HepG2 (cell line): ENCODE results near the gene SLC9A9. TPM values are rescaled to one million over a fixed set of nuclear protein-coding genes. Genes with fewer than 3 reads are reported as not detected.
A peak's percentile ranks its signal among the peaks of the same experiment; 100 is the strongest.

Experiments used
- ATAD3A ChIP-seq: sonication (generic); formaldehyde crosslinking; IDR thresholded peaks from 2 replicates; pipeline ENCODE4 v1.4.0; 2020; ENCODE audit warnings: missing genetic modification reagents
- ATF5 ChIP-seq: sonication (generic); formaldehyde crosslinking; IDR thresholded peaks from 2 replicates; pipeline ENCODE4 v1.4.0; 2020; ENCODE audit warnings: mild to moderate bottlenecking, low read depth, missing genetic modification reagents
- CEBPG ChIP-seq: IDR thresholded peaks from 2 replicates; pipeline ENCODE4 v1.6.1; 2016
- ELF3 ChIP-seq: IDR thresholded peaks from 2 replicates; pipeline ENCODE4 v1.6.1; 2016; ENCODE audit warnings: missing genetic modification reagents, missing compliant biosample characterization
- FOXK1 ChIP-seq: sonication (generic); formaldehyde crosslinking; IDR thresholded peaks from 2 replicates; pipeline ENCODE4 v1.4.0; 2020; ENCODE audit warnings: low read depth, missing genetic modification reagents, borderline replicate concordance
- GTF2F1 ChIP-seq: fragments of 150-350 bp; IDR thresholded peaks from 2 replicates; pipeline ENCODE4 v1.6.1; 2014; ENCODE audit warnings: low read length
- IKZF1 ChIP-seq: fragments of 450-650 bp; IDR thresholded peaks from 2 replicates; pipeline ENCODE4 v1.7.1; 2016
- NFYB ChIP-seq: sonication (generic); formaldehyde crosslinking; IDR thresholded peaks from 2 replicates; pipeline ENCODE4 v1.4.0; 2020; ENCODE audit warnings: missing genetic modification reagents
- PLRG1 ChIP-seq: fragments of 450-650 bp; conservative IDR thresholded peaks from 2 replicates; pipeline ENCODE4 v1.6.1; 2016
- SMAD3 ChIP-seq: sonication (generic); formaldehyde crosslinking; IDR thresholded peaks from 2 replicates; pipeline ENCODE4 v1.4.0; 2020; ENCODE audit warnings: missing genetic modification reagents
- SOX5 ChIP-seq: IDR thresholded peaks from 2 replicates; pipeline ENCODE4 v1.6.1; 2016; ENCODE audit warnings: borderline replicate concordance
- SOX6 ChIP-seq, 2 experiments: fragments of 450-650 bp in 1 of 2; sonication (generic) in 1 of 2; formaldehyde crosslinking in 1 of 2; IDR thresholded peaks; 2 replicates each; pipeline versions ENCODE4 v1.4.0 to v1.6.1; 2017 to 2020; ENCODE audit warnings: antibody characterized with exemption in 1 of 2, mild to moderate bottlenecking in 1 of 2, missing genetic modification reagents in 1 of 2
- TERF1 ChIP-seq: sonication (generic); formaldehyde crosslinking; IDR thresholded peaks from 2 replicates; pipeline ENCODE4 v1.8.0; 2022; ENCODE audit warnings: mild to moderate bottlenecking, missing genetic modification reagents, moderate library complexity
- TIGD3 ChIP-seq: sonication (generic); formaldehyde crosslinking; IDR thresholded peaks from 2 replicates; pipeline ENCODE4 v1.5.1; 2020; ENCODE audit warnings: mild to moderate bottlenecking, missing genetic modification reagents, borderline replicate concordance
- ZNF160 ChIP-seq: sonication (generic); formaldehyde crosslinking; IDR thresholded peaks from 2 replicates; pipeline ENCODE4 v1.8.0; 2022; ENCODE audit warnings: mild to moderate bottlenecking, inconsistent platforms, missing genetic modification reagents
- ZNF235 ChIP-seq: sonication (generic); formaldehyde crosslinking; IDR thresholded peaks from 2 replicates; pipeline ENCODE4 v1.8.1; 2023; ENCODE audit warnings: mild to moderate bottlenecking, missing genetic modification reagents, borderline replicate concordance
- ZNF30 ChIP-seq: sonication (generic); formaldehyde crosslinking; IDR thresholded peaks from 2 replicates; pipeline ENCODE4 v1.5.0; 2020; ENCODE audit warnings: mild to moderate bottlenecking, missing genetic modification reagents
- ZNF598 ChIP-seq: sonication (generic); formaldehyde crosslinking; IDR thresholded peaks from 2 replicates; pipeline ENCODE4 v1.5.1; 2020; ENCODE audit warnings: mild to moderate bottlenecking, missing genetic modification reagents, borderline replicate concordance
- ZNF619 ChIP-seq: sonication (generic); formaldehyde crosslinking; IDR thresholded peaks from 2 replicates; pipeline ENCODE4 v1.4.0; 2020; ENCODE audit warnings: mild to moderate bottlenecking, missing genetic modification reagents
- ZNF724P ChIP-seq: sonication (generic); formaldehyde crosslinking; IDR thresholded peaks from 2 replicates; pipeline ENCODE4 v1.8.0; 2022; ENCODE audit warnings: missing genetic modification reagents, borderline replicate concordance
- ZNF747 ChIP-seq: sonication (generic); formaldehyde crosslinking; IDR thresholded peaks from 2 replicates; pipeline ENCODE4 v1.8.1; 2023; ENCODE audit warnings: missing genetic modification reagents, mild to moderate bottlenecking, borderline replicate concordance
- ZNF761 ChIP-seq: sonication (generic); formaldehyde crosslinking; conservative IDR thresholded peaks from 2 replicates; pipeline ENCODE4 v1.4.0; 2020; ENCODE audit warnings: mild to moderate bottlenecking, missing genetic modification reagents
- polyA plus RNA-seq, 8 experiments: library from polyadenylated mRNA; depleted of rRNA in 3 of 8; stranded (reverse) in 7 of 8; unstranded in 1 of 8; fragments of >200 nt; fragmentation: Illumina TruSeq in 4 of 8; extraction: Trizol in 4 of 8; gene quantifications; 2 replicates each; pipeline versions ENCODE4 v1.2.1 to v1.2.3, GENCODE V29; 2011 to 2016; ENCODE audit warnings: low read depth in 4 of 8, missing spikeins in 1 of 8, mixed read lengths in 1 of 8; ENCODE audit not compliant: insufficient read depth in 1 of 8
- total RNA-seq, 5 experiments: library from RNA; depleted of rRNA; stranded (reverse); fragments of >200 nt; fragmentation: Illumina TruSeq; extraction: Trizol; gene quantifications; 2 replicates each; pipeline ENCODE4 v1.2.3, GENCODE V29; 2016; ENCODE audit warnings: low read depth in 1 of 5
- TF ChIP-seq, protein P1 (sequence below), 2 experiments: sonication (generic) in 1 of 2; formaldehyde crosslinking in 1 of 2; IDR thresholded peaks; 2 replicates each; pipeline versions ENCODE4 v1.4.0 to v1.6.1; 2018 to 2020; ENCODE audit warnings: missing genetic modification reagents in 2 of 2, borderline replicate concordance in 1 of 2, low read depth in 1 of 2, mild to moderate bottlenecking in 1 of 2, missing biosample characterization in 1 of 2
- TF ChIP-seq, protein P2 (sequence below): sonication (generic); formaldehyde crosslinking; IDR thresholded peaks from 2 replicates; pipeline ENCODE4 v1.5.0; 2020; ENCODE audit warnings: mild to moderate bottlenecking, missing genetic modification reagents, moderate library complexity

SLC9A9 gene
- total and polyA plus RNA-seq, 2 of the 13 experiments (the other 11 are each of a cell fraction or from before 2014, with no cell fraction given) = not detected

- TF ChIP-seq, protein P1, sequence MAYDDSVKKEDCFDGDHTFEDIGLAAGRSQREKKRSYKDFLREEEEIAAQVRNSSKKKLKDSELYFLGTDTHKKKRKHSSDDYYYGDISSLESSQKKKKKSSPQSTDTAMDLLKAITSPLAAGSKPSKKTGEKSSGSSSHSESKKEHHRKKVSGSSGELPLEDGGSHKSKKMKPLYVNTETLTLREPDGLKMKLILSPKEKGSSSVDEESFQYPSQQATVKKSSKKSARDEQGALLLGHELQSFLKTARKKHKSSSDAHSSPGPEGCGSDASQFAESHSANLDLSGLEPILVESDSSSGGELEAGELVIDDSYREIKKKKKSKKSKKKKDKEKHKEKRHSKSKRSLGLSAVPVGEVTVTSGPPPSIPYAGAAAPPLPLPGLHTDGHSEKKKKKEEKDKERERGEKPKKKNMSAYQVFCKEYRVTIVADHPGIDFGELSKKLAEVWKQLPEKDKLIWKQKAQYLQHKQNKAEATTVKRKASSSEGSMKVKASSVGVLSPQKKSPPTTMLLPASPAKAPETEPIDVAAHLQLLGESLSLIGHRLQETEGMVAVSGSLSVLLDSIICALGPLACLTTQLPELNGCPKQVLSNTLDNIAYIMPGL (CRISPR knock-in tag; IDR thresholded peaks at IDR 0.05; ENCODE audit: borderline replicate concordance in 1 of 2, low read depth in 1 of 2) = 0 out of 4 replicates have a peak, but pooled peaks of 1 of the 2 experiments have one; percentile 26
- TF ChIP-seq, protein P2, sequence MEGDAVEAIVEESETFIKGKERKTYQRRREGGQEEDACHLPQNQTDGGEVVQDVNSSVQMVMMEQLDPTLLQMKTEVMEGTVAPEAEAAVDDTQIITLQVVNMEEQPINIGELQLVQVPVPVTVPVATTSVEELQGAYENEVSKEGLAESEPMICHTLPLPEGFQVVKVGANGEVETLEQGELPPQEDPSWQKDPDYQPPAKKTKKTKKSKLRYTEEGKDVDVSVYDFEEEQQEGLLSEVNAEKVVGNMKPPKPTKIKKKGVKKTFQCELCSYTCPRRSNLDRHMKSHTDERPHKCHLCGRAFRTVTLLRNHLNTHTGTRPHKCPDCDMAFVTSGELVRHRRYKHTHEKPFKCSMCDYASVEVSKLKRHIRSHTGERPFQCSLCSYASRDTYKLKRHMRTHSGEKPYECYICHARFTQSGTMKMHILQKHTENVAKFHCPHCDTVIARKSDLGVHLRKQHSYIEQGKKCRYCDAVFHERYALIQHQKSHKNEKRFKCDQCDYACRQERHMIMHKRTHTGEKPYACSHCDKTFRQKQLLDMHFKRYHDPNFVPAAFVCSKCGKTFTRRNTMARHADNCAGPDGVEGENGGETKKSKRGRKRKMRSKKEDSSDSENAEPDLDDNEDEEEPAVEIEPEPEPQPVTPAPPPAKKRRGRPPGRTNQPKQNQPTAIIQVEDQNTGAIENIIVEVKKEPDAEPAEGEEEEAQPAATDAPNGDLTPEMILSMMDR (CRISPR knock-in tag) = peak; percentile 88
- TF ChIP-seq SOX5 (CRISPR knock-in tag) (no peak), ATF5 (no peak), ZNF724P (no peak), ZNF619 (no peak), NFYB (CRISPR knock-in tag) (no peak), PLRG1 (no peak), ZNF761 (CRISPR knock-in tag) (no peak), TIGD3 (CRISPR knock-in tag) (no peak), CEBPG (CRISPR knock-in tag) (no peak), ZNF747 (CRISPR knock-in tag) (no peak), ELF3 (CRISPR knock-in tag) (0 out of 2 replicates have a peak, but pooled peaks have one; percentile 27), SOX6 (IDR thresholded peaks at IDR 0.05) (no peak), SOX6 (CRISPR knock-in tag; IDR thresholded peaks at IDR 0.05) (no peak), TERF1 (CRISPR knock-in tag) (no peak), ZNF598 (CRISPR knock-in tag) (no peak), SMAD3 (CRISPR knock-in tag) (no peak), ZNF235 (CRISPR knock-in tag) (no peak), FOXK1 (CRISPR knock-in tag) (no peak), IKZF1 (no peak), ZNF160 (no peak), GTF2F1 (no peak), ATAD3A (CRISPR knock-in tag) (no peak), ZNF30 (CRISPR knock-in tag) (no peak)
Measured at GRCh38 chr3:143674100-143674968, 173.9 kb downstream of the SLC9A9 start (continued).
